ENCODE data around the gene RELB. TPM values are rescaled to one million over a fixed set of nuclear protein-coding genes. Genes with fewer than 3 reads are reported as not detected.
"Not testable (repeated sequence)": the region's sequence is repeated elsewhere in the genome, so short reads cannot be mapped to it uniquely, and the experiment has no call there.

The RELB gene
- total and polyA plus RNA-seq, 2 donors (not counting 1 experiment from before 2014, with no cell fraction given) = 2.3 to 11.7 TPM

GRCh38 chr19:44968670-44969069 is 32.6 kb upstream of the RELB start:
- no peak overlapping the region for H3K9ac ChIP-seq (ENCODE audit: insufficient read depth, low read length)
- H2AFZ ChIP-seq (ENCODE audit: low read length) = no peak overlapping the region
- H3K36me3 ChIP-seq (ENCODE audit: control insufficient read depth, insufficient read depth, low read length) = peaks cover 6% of the 10 kb centered on the region
- DNase-seq (ENCODE audit: low read depth in 2 of 2) = no peak
- TF ChIP-seq EZH2 (IDR thresholded peaks at IDR 0.05; ENCODE audit: low read length, missing control alignments) (no peak), CTCF (conservative IDR thresholded peaks at IDR 0.05 in 1 of 2, IDR thresholded peaks at IDR 0.05 in 1 of 2; ENCODE audit: low read depth in 1 of 2, low read length in 2 of 2) (no peak)
- H3K4me3 ChIP-seq (replicated peaks in 1 of 4; ENCODE audit: control extremely low read depth in 1 of 4, insufficient read depth in 1 of 4, low read depth in 3 of 4, low read length in 4 of 4) = no peak overlapping the region
- no peak overlapping the region for H3K27ac ChIP-seq (ENCODE audit: insufficient read depth, low read length)
- H3K79me2 ChIP-seq (ENCODE audit: control insufficient read depth, insufficient read depth, low read length) = peaks cover 5% of the 10 kb centered on the region
- H3K4me2 ChIP-seq (ENCODE audit: extremely low read depth, insufficient read depth, low read length) = no peak overlapping the region
- no peaks in the 10 kb centered on the region for H3K27me3 ChIP-seq (ENCODE audit: control insufficient read depth, insufficient read depth, low read length)
- H3K4me1 ChIP-seq (ENCODE audit: control insufficient read depth, extremely low read depth, insufficient read depth, low read length) = no peaks in the 10 kb centered on the region
- H3K9me3 ChIP-seq (ENCODE audit: control insufficient read depth, insufficient read depth, low read depth, low read length) = no peaks in the 10 kb centered on the region
- H4K20me1 ChIP-seq (ENCODE audit: control insufficient read depth, extremely low read depth, insufficient read depth, low read length) = no peaks in the 10 kb centered on the region

- Histone ChIP-seq H3K27ac (ENCODE audit: insufficient read depth, low read length) (no peak overlapping the region), H3K36me3 (ENCODE audit: control insufficient read depth, insufficient read depth, low read length) (peaks cover 11% of the 10 kb centered on the region), H3K27me3 (ENCODE audit: control insufficient read depth, insufficient read depth, low read length) (no peaks in the 10 kb centered on the region), H3K79me2 (ENCODE audit: control insufficient read depth, insufficient read depth, low read length) (peaks cover 5% of the 10 kb centered on the region), H4K20me1 (ENCODE audit: control insufficient read depth, extremely low read depth, insufficient read depth, low read length) (no peaks in the 10 kb centered on the region), H3K9ac (ENCODE audit: insufficient read depth, low read length) (no peak overlapping the region), H3K4me3 (replicated peaks in 1 of 4; ENCODE audit: control extremely low read depth in 1 of 4, insufficient read depth in 1 of 4, low read depth in 3 of 4, low read length in 4 of 4) (no peak overlapping the region), H3K4me1 (ENCODE audit: control insufficient read depth, extremely low read depth, insufficient read depth, low read length) (no peaks in the 10 kb centered on the region), H3K9me3 (ENCODE audit: control insufficient read depth, insufficient read depth, low read depth, low read length) (no peaks in the 10 kb centered on the region), H2AFZ (ENCODE audit: low read length) (no peak overlapping the region), H3K4me2 (ENCODE audit: extremely low read depth, insufficient read depth, low read length) (no peak overlapping the region)
- DNase-seq (ENCODE audit: low read depth in 2 of 2) = no peak
- TF ChIP-seq CTCF (conservative IDR thresholded peaks at IDR 0.05 in 1 of 2, IDR thresholded peaks at IDR 0.05 in 1 of 2; ENCODE audit: low read depth in 1 of 2, low read length in 2 of 2) (no peak), EZH2 (IDR thresholded peaks at IDR 0.05; ENCODE audit: low read length, missing control alignments) (no peak)
Observed at GRCh38 chr19:44969437-44969836, 31.8 kb upstream of the RELB start.

- DNase-seq (ENCODE audit: low read depth in 2 of 2); H3K9ac ChIP-seq (ENCODE audit: insufficient read depth, low read length); H3K4me2 ChIP-seq (ENCODE audit: extremely low read depth, insufficient read depth, low read length); H3K9me3 ChIP-seq (ENCODE audit: control insufficient read depth, insufficient read depth, low read depth, low read length); H3K4me1 ChIP-seq (ENCODE audit: control insufficient read depth, extremely low read depth, insufficient read depth, low read length); H3K4me3 ChIP-seq (replicated peaks in 1 of 4; ENCODE audit: control extremely low read depth in 1 of 4, insufficient read depth in 1 of 4, low read depth in 3 of 4, low read length in 4 of 4); H2AFZ ChIP-seq (ENCODE audit: low read length); H3K79me2 ChIP-seq (ENCODE audit: control insufficient read depth, insufficient read depth, low read length); H3K27ac ChIP-seq (ENCODE audit: insufficient read depth, low read length); H4K20me1 ChIP-seq (ENCODE audit: control insufficient read depth, extremely low read depth, insufficient read depth, low read length); H3K27me3 ChIP-seq (ENCODE audit: control insufficient read depth, insufficient read depth, low read length): not testable (repeated sequence)
- H3K36me3 ChIP-seq (ENCODE audit: control insufficient read depth, insufficient read depth, low read length) = peaks cover 14% of the 10 kb centered on the region
Observed at GRCh38 chr19:44971451-44971850, 29.8 kb upstream of the RELB start.
